Ascending aorta (tissue), 2 donors: ENCODE data around the gene GNS. TPM values are rescaled to one million over a fixed set of nuclear protein-coding genes. Genes with fewer than 3 reads are reported as not detected.
A peak's percentile ranks its signal among the peaks of the same experiment; 100 is the strongest.

ENCODE experiments used
- DNase-seq, 2 donors: peaks; one replicate each; pipeline ENCODE4 v3.0.0-alpha.2; 2019; ENCODE audit warnings: low spot score in 2 of 2
- H3K27ac ChIP-seq, 2 donors: fragments of 200-600 bp; sonication (generic); one replicate each; pipeline ENCODE4 v1.5.1; 2016 to 2017; ENCODE audit warnings: mild to moderate bottlenecking in 1 of 2
- H3K27me3 ChIP-seq: fragments of 200-600 bp; sonication (generic); one replicate; pipeline ENCODE4 v1.5.1; 2017
- H3K36me3 ChIP-seq, 2 donors: fragments of 200-600 bp; sonication (generic); one replicate each; pipeline ENCODE4 v1.5.1; 2016
- H3K4me1 ChIP-seq, 2 donors: fragments of 200-600 bp; sonication (generic); one replicate each; pipeline ENCODE4 v1.5.1; 2016 to 2017; ENCODE audit warnings: mild to moderate bottlenecking in 1 of 2
- H3K4me3 ChIP-seq, 2 donors: fragments of 200-600 bp; sonication (generic); one replicate each; pipeline ENCODE4 v1.5.1; 2016 to 2017; ENCODE audit warnings: mild to moderate bottlenecking in 1 of 2
- H3K9me3 ChIP-seq, 2 donors: fragments of 200-600 bp; sonication (generic); one replicate each; pipeline ENCODE4 v1.5.1; 2016
- CTCF ChIP-seq, 3 experiments: fragments of 200-600 bp in 2 of 3; fragments of 450-650 bp in 1 of 3; sonication (generic) in 2 of 3; IDR thresholded peaks; one replicate each; pipeline ENCODE4 v1.5.1; 2016 to 2019; ENCODE audit warnings: antibody characterized with exemption in 3 of 3, mild to moderate bottlenecking in 1 of 3, moderate library complexity in 1 of 3
- intact Hi-C: fragments of 100-400 bp; cut with DNase I; formaldehyde crosslinking; loops from one replicate; pipeline ENCODE4 v1.15.1; 2023
- total RNA-seq: library from RNA; depleted of rRNA; stranded (reverse); fragments of >200 nt; gene quantifications from one replicate; pipeline ENCODE4 v1.1.0, GENCODE V29; 2016

Gene GNS
- total RNA-seq, 1 donor from 2014 or later = 105 TPM

- Histone ChIP-seq H3K4me1 (peaks cover 35 to 75% of the 10 kb centered on the region in 2 donors), H3K4me3 (peak overlapping the region in 1 of 2 donors; percentile 34), H3K27me3 (no peaks in the 10 kb centered on the region), H3K36me3 (no peaks in the 10 kb centered on the region), H3K9me3 (no peaks in the 10 kb centered on the region), H3K27ac (peak overlapping the region; percentile 75 to 88)
- intact Hi-C loops = no loop called here
- DNase-seq = no peak
- TF ChIP-seq CTCF (IDR thresholded peaks at IDR 0.05) = no peak
These were observed 91.4 kb downstream of the GNS start for GRCh38 chr12:64667793-64668192.

GRCh38 chr12:64666054-64666914 is 92.9 kb downstream of the GNS start:
- Histone ChIP-seq H3K9me3 (no peaks in the 10 kb centered on the region), H3K27ac (peak overlapping the region; percentile 75 to 88), H3K27me3 (no peaks in the 10 kb centered on the region), H3K4me1 (peaks cover 30 to 70% of the 10 kb centered on the region in 2 donors), H3K36me3 (no peaks in the 10 kb centered on the region), H3K4me3 (peak overlapping the region in 1 of 2 donors; percentile 34)
- no peak for TF ChIP-seq CTCF (IDR thresholded peaks at IDR 0.05)
- DNase-seq = no peak
- intact Hi-C loops = no loop called here

- peak overlapping the region; percentile 75 to 88 for H3K27ac ChIP-seq
- intact Hi-C loops = no loop called here
- TF ChIP-seq CTCF (IDR thresholded peaks at IDR 0.05) = no peak
- DNase-seq = no peak
- H3K27me3 ChIP-seq = no peaks in the 10 kb centered on the region
- H3K9me3 ChIP-seq = no peaks in the 10 kb centered on the region
- H3K4me1 ChIP-seq = peaks cover 30 to 63% of the 10 kb centered on the region in 2 donors
- H3K4me3 ChIP-seq = peak overlapping the region in 1 of 2 donors; percentile 34
- H3K36me3 ChIP-seq = no peaks in the 10 kb centered on the region
These were observed 93.7 kb downstream of the GNS start for GRCh38 chr12:64665514-64665913.

Other genes with a start within 250 kb of the GNS start
- 79.6 TPM for gene RASSF3, start 148.9 kb downstream of the GNS start, total RNA-seq
- gene TBC1D30, start 65.2 kb upstream of the GNS start, total RNA-seq = 53.0 TPM